Endodermal cell (in vitro differentiated cells): ENCODE results near the gene LPXN. TPM values are rescaled to one million over a fixed set of nuclear protein-coding genes. Genes with fewer than 3 reads are reported as not detected.

Source experiments
- DNase-seq: peaks from one replicate; pipeline ENCODE4 v3.0.0-alpha.2; 2017
- H3K27ac ChIP-seq: 2 replicates; pipeline ENCODE4 v1.5.1; 2013; ENCODE audit warnings: mild to moderate bottlenecking, low read depth, low read length, moderate library complexity
- H3K27me3 ChIP-seq: 2 replicates; pipeline ENCODE4 v1.6.1; 2013; ENCODE audit warnings: mild to moderate bottlenecking, low read length, moderate library complexity; ENCODE audit not compliant: insufficient read depth, control insufficient read depth, poor library complexity, severe bottlenecking
- H3K36me3 ChIP-seq: 2 replicates; pipeline ENCODE4 v1.7.0; 2013; ENCODE audit warnings: mild to moderate bottlenecking, low read length, moderate library complexity; ENCODE audit not compliant: control insufficient read depth, insufficient read depth
- H3K4me1 ChIP-seq: one replicate; pipeline ENCODE4 v1.7.0; 2013; ENCODE audit warnings: low read length; ENCODE audit not compliant: control insufficient read depth, insufficient read depth
- H3K4me3 ChIP-seq: 2 replicates; pipeline ENCODE4 v1.5.1; 2013; ENCODE audit warnings: mild to moderate bottlenecking, low read length, moderate library complexity
- H3K9ac ChIP-seq: 2 replicates; pipeline ENCODE4 v1.6.1; 2013; ENCODE audit warnings: mild to moderate bottlenecking, low read length, moderate library complexity; ENCODE audit not compliant: poor library complexity, severe bottlenecking; ENCODE audit errors: extremely low read depth
- H3K9me3 ChIP-seq: 2 replicates; pipeline ENCODE4 v1.6.1; 2013; ENCODE audit warnings: mild to moderate bottlenecking, low read length, moderate library complexity; ENCODE audit not compliant: control insufficient read depth
- H3K27ac Mint-ChIP-seq: 2 replicates; pipeline ENCODE4 v1.8.0; 2020; ENCODE audit warnings: mixed read lengths
- H3K27me3 Mint-ChIP-seq: 2 replicates; pipeline ENCODE4 v1.8.0; 2021; ENCODE audit warnings: mild to moderate bottlenecking, mixed read lengths; ENCODE audit not compliant: insufficient read depth
- H3K36me3 Mint-ChIP-seq: 2 replicates; pipeline ENCODE4 v1.8.0; 2020; ENCODE audit warnings: low read depth, mixed read lengths
- H3K4me1 Mint-ChIP-seq: 2 replicates; pipeline ENCODE4 v1.8.0; 2020; ENCODE audit warnings: mixed read lengths
- H3K4me3 Mint-ChIP-seq: 2 replicates; pipeline ENCODE4 v1.8.0; 2020; ENCODE audit warnings: mild to moderate bottlenecking, moderate library complexity, mixed read lengths
- H3K9me3 Mint-ChIP-seq: 2 replicates; pipeline ENCODE4 v1.8.0; 2020; ENCODE audit warnings: mild to moderate bottlenecking, mixed read lengths
- CTCF ChIP-seq: fragments of 200-600 bp; sonication (generic); conservative IDR thresholded peaks from 2 replicates; pipeline ENCODE4 v1.5.0; 2021; ENCODE audit warnings: antibody characterized with exemption, mild to moderate bottlenecking
- whole genome bisulfite sequencing, 2 experiments: methylation state at CpG; one replicate each; pipeline versions ENCODE4 v1.1.5 to v1.1.7; 2013; ENCODE audit warnings: missing lambda C conversion rate in 2 of 2, mixed read lengths in 1 of 2; ENCODE audit not compliant: insufficient coverage in 1 of 2, insufficient read length in 1 of 2; 5-methylcytosine and 5-hydroxymethylcytosine counted together
- total RNA-seq, 2 donors: library from RNA; stranded (reverse); fragmentation: NEBNext Ultra II Directional in 1 of 2; extraction: Animal tissue kit (Norgen Biotek cat#: 25700) in 1 of 2; gene quantifications; 2 replicates in 1 of 2; 3 replicates in 1 of 2; pipeline ENCODE4 v1.2.1, GENCODE V29; 2021

Gene LPXN
- total RNA-seq, 2 donors from 2014 or later = 1.9 to 2.7 TPM

GRCh38 chr11:58592760-58593472 lies 17.3 kb upstream of the LPXN start:
- H3K4me1 ChIP-seq = no peaks in the 10 kb centered on the region
- H3K27me3 Mint-ChIP-seq = no peaks in the 10 kb centered on the region
- H3K27ac Mint-ChIP-seq = no peak overlapping the region
- H3K4me3 ChIP-seq = no peak overlapping the region
- DNase-seq = no peak
- no peak overlapping the region for H3K4me3 Mint-ChIP-seq
- no peaks in the 10 kb centered on the region for H3K9me3 Mint-ChIP-seq
- H3K9me3 ChIP-seq = no peaks in the 10 kb centered on the region
- no peak for TF ChIP-seq CTCF
- WGBS, 2 experiments = 97 to 100% methylated on average over 1 to 4 of the region's 5 CpGs
- H3K36me3 ChIP-seq = peaks cover 48% of the 10 kb centered on the region
- no peak overlapping the region for H3K9ac ChIP-seq
- H3K4me1 Mint-ChIP-seq = no peaks in the 10 kb centered on the region
- no peaks in the 10 kb centered on the region for H3K27me3 ChIP-seq
- no peak overlapping the region for H3K27ac ChIP-seq
- peaks cover 12% of the 10 kb centered on the region for H3K36me3 Mint-ChIP-seq

GRCh38 chr11:58591659-58592058 lies 16.0 kb upstream of the LPXN start:
- Mint-ChIP-seq H3K4me3 (no peak overlapping the region), H3K27me3 (no peaks in the 10 kb centered on the region), H3K27ac (no peak overlapping the region), H3K4me1 (no peaks in the 10 kb centered on the region), H3K9me3 (no peaks in the 10 kb centered on the region), H3K36me3 (peaks cover 12% of the 10 kb centered on the region)
- Histone ChIP-seq H3K4me1 (no peaks in the 10 kb centered on the region), H3K9me3 (no peaks in the 10 kb centered on the region), H3K27ac (no peak overlapping the region), H3K27me3 (no peaks in the 10 kb centered on the region), H3K9ac (no peak overlapping the region), H3K36me3 (peaks cover 59% of the 10 kb centered on the region), H3K4me3 (no peak overlapping the region)
- WGBS, 2 experiments = 96% methylated on average over 3 of the region's 3 CpGs; no CpG with 5 or more reads in 1 of the 2 experiments
- TF ChIP-seq CTCF = no peak
- no peak for DNase-seq

GRCh38 chr11:58586998-58587397 lies 11.3 kb upstream of the LPXN start:
- Mint-ChIP-seq H3K27ac (no peak overlapping the region), H3K9me3 (no peaks in the 10 kb centered on the region), H3K36me3 (peaks cover 15% of the 10 kb centered on the region), H3K27me3 (no peaks in the 10 kb centered on the region), H3K4me3 (no peak overlapping the region), H3K4me1 (peaks cover 6% of the 10 kb centered on the region)
- no peak for TF ChIP-seq CTCF
- DNase-seq = no peak
- Histone ChIP-seq H3K27me3 (no peaks in the 10 kb centered on the region), H3K9me3 (no peaks in the 10 kb centered on the region), H3K27ac (no peak overlapping the region), H3K9ac (no peak overlapping the region), H3K4me3 (no peak overlapping the region), H3K36me3 (peaks cover 57% of the 10 kb centered on the region), H3K4me1 (no peaks in the 10 kb centered on the region)
- 97 to 100% methylated on average over 2 of the region's 2 CpGs for WGBS, 2 experiments
